Mesendoderm (in vitro differentiated cells): ENCODE measurements around the gene CLCN1.

Source experiments
- DNase-seq: peaks from one replicate; pipeline ENCODE4 v3.0.0; 2013
- H2AK5ac ChIP-seq: 2 replicates; pipeline ENCODE4 v1.6.1; 2013; ENCODE audit warnings: low read length, inconsistent platforms
- H2BK120ac ChIP-seq: 2 replicates; pipeline ENCODE4 v1.6.1; 2013; ENCODE audit warnings: low read depth, mild to moderate bottlenecking, low read length, moderate library complexity, mixed read lengths
- H2BK15ac ChIP-seq: replicated peaks from 2 replicates; pipeline ENCODE4 v1.6.1; 2013; ENCODE audit warnings: low read depth, mild to moderate bottlenecking, moderate library complexity
- H2BK5ac ChIP-seq: 2 replicates; pipeline ENCODE4 v1.6.1; 2013; ENCODE audit warnings: low read length, inconsistent platforms
- H3K18ac ChIP-seq: 2 replicates; pipeline ENCODE4 v1.6.1; 2013; ENCODE audit warnings: mild to moderate bottlenecking, low read length, mixed read lengths
- H3K23ac ChIP-seq: one replicate; pipeline ENCODE4 v1.6.1; 2013; ENCODE audit warnings: low read length
- H3K27ac ChIP-seq: 2 replicates; pipeline ENCODE4 v1.5.1; 2013; ENCODE audit warnings: low read depth, mild to moderate bottlenecking, inconsistent platforms, low read length, moderate library complexity
- H3K27me3 ChIP-seq: 2 replicates; pipeline ENCODE4 v1.6.1; 2013; ENCODE audit warnings: low read length, control low read depth, mild to moderate bottlenecking, inconsistent platforms; ENCODE audit not compliant: insufficient read depth, poor library complexity
- H3K36me3 ChIP-seq: 2 replicates; pipeline ENCODE4 v1.6.1; 2013; ENCODE audit warnings: low read length, inconsistent platforms; ENCODE audit not compliant: control insufficient read depth, insufficient read depth
- H3K4ac ChIP-seq: one replicate; pipeline ENCODE4 v1.6.1; 2013; ENCODE audit warnings: low read depth, mild to moderate bottlenecking, low read length, moderate library complexity
- H3K4me1 ChIP-seq: 2 replicates; pipeline ENCODE4 v1.6.1; 2013; ENCODE audit warnings: low read depth, low read length, inconsistent platforms; ENCODE audit not compliant: control insufficient read depth
- H3K4me2 ChIP-seq: 2 replicates; pipeline ENCODE4 v1.6.1; 2013; ENCODE audit warnings: low read length
- H3K4me3 ChIP-seq: 2 replicates; pipeline ENCODE4 v1.5.1; 2013; ENCODE audit warnings: mild to moderate bottlenecking, low read length
- H3K56ac ChIP-seq: one replicate; pipeline ENCODE4 v1.6.1; 2013; ENCODE audit warnings: low read length
- H3K79me1 ChIP-seq: 2 replicates; pipeline ENCODE4 v1.6.1; 2013; ENCODE audit warnings: low read length, inconsistent platforms
- H3K79me2 ChIP-seq: 2 replicates; pipeline ENCODE4 v1.6.1; 2013; ENCODE audit warnings: mild to moderate bottlenecking, low read length; ENCODE audit not compliant: control insufficient read depth, insufficient read depth
- H3K9ac ChIP-seq: 2 replicates; pipeline ENCODE4 v1.6.1; 2013; ENCODE audit warnings: low read length, inconsistent platforms
- H4K5ac ChIP-seq: one replicate; pipeline ENCODE4 v1.6.1; 2013; ENCODE audit warnings: low read length
- H4K8ac ChIP-seq: one replicate; pipeline ENCODE4 v1.6.1; 2013; ENCODE audit warnings: low read depth, mild to moderate bottlenecking, control low read depth, low read length, moderate library complexity
- WGBS: extraction: QIAGEN DNeasy Blood & Tissue Kit; methylation state at CpG from one replicate; pipeline ENCODE4 v1.1.7; 2013; ENCODE audit warnings: low lambda C conversion rate, missing lambda C conversion rate; ENCODE audit not compliant: insufficient coverage; ENCODE audit errors: extremely low coverage; 5-methylcytosine and 5-hydroxymethylcytosine counted together

Gene CLCN1

GRCh38 chr7:143375298-143376034 lies 59.6 kb downstream of the CLCN1 start:
- peaks cover 6% of the 10 kb centered on the region for H3K79me1 ChIP-seq

DNA sequence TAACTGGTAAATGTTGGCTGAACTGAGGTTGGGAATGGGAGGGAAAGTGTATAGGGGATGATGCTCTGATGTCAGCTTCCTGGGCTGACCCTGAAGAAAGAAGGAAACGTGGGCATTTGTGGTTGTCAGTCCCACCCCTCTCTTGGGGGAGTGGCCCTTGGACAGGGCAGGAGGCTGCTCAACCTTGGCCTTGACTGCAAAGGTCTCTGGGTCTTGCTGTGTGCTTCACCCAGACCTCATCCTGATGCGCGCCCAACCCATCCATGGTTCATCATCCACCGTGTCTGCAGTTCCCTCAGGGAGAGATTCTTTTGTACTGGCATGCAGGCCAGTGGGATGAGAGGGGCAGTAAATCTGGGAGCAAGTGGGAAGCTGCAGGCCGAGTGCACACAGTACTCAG lies 60.5 kb downstream of the CLCN1 start:
- no peak overlapping the region for H3K27ac ChIP-seq
- H3K56ac ChIP-seq, result no peak overlapping the region
- H3K4me1 ChIP-seq, result peaks cover 7% of the 10 kb centered on the region
- H3K79me2 ChIP-seq, result peaks cover 10% of the 10 kb centered on the region
- no peak overlapping the region for H2BK15ac ChIP-seq
- H2BK120ac ChIP-seq, result no peak overlapping the region
- H3K18ac ChIP-seq, result no peak overlapping the region
- H3K9ac ChIP-seq, result no peak overlapping the region
- no peak overlapping the region for H4K8ac ChIP-seq
- no peak overlapping the region for H2AK5ac ChIP-seq
- H3K23ac ChIP-seq, result no peak overlapping the region
- no peak overlapping the region for H3K4ac ChIP-seq
- WGBS, result no CpG with 5 or more reads among the region's 5 CpGs
- no peak overlapping the region for H4K5ac ChIP-seq
- no peaks in the 10 kb centered on the region for H3K27me3 ChIP-seq
- H3K4me3 ChIP-seq, result no peak overlapping the region
- H3K4me2 ChIP-seq, result no peak overlapping the region
- no peak overlapping the region for H2BK5ac ChIP-seq
- no peaks in the 10 kb centered on the region for H3K36me3 ChIP-seq
- peaks cover 6% of the 10 kb centered on the region for H3K79me1 ChIP-seq
- DNase-seq, result no peak

More at GRCh38 chr7:143375298-143376034, 59.6 kb downstream of the CLCN1 start:
- H3K56ac ChIP-seq, result peak overlapping the region; percentile 12
- WGBS, result no CpG with 5 or more reads among the region's 7 CpGs
- no peak overlapping the region for H4K8ac ChIP-seq
- H3K4me1 ChIP-seq, result peaks cover 7% of the 10 kb centered on the region
- H3K27ac ChIP-seq, result no peak overlapping the region
- no peak for DNase-seq
- H3K9ac ChIP-seq, result no peak overlapping the region
- peaks cover 9% of the 10 kb centered on the region for H3K79me2 ChIP-seq
- no peak overlapping the region for H4K5ac ChIP-seq
- H3K4me3 ChIP-seq, result no peak overlapping the region
- no peak overlapping the region for H3K4me2 ChIP-seq
- H3K27me3 ChIP-seq, result no peaks in the 10 kb centered on the region
- H3K4ac ChIP-seq, result no peak overlapping the region
- H2BK15ac ChIP-seq, result no peak overlapping the region
- no peak overlapping the region for H2BK120ac ChIP-seq
- H3K23ac ChIP-seq, result no peak overlapping the region
- H3K36me3 ChIP-seq, result no peaks in the 10 kb centered on the region
- H3K18ac ChIP-seq, result no peak overlapping the region
- no peak overlapping the region for H2AK5ac ChIP-seq
- no peak overlapping the region for H2BK5ac ChIP-seq

DNA sequence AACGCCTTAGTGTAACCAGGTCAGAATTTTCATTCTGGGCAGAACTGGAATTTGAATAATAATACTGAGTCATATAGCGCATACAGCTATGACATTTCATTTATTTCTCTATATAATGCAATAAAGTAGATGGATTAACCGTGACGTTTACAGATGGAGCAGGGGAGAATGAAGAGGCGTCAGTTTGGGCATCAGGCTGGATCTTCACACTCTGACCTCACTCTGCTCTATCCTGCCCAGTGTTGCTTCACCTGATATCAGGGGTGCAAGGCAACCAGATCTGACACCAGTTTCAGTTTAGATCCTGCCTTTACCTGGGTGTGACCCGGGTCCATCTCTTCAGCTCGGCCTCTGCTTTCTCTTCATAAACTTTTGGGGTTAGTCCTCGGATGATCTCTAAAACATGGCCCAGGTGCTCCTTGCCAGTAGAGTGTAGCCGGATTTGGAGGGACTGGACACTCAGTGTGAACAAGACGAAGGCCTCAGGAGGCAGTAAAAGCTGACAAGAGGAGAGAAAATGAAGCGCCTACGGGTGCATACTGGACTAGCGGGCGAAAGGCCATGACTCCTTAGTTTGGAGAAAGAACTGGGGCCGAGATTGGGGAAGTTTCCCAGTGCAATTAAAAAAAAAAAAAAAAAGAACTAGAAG lies 63.8 kb downstream of the CLCN1 start:
- no peak overlapping the region for H3K23ac ChIP-seq
- H4K5ac ChIP-seq, result peak overlapping the region; percentile 21
- peak overlapping the region; percentile 75 for H3K4me2 ChIP-seq
- no peak overlapping the region for H4K8ac ChIP-seq
- H2BK5ac ChIP-seq, result no peak overlapping the region
- H3K9ac ChIP-seq, result peak overlapping the region; percentile 80
- H3K79me2 ChIP-seq, result peaks cover 43% of the 10 kb centered on the region
- H3K36me3 ChIP-seq, result no peaks in the 10 kb centered on the region
- H3K79me1 ChIP-seq, result peaks cover 20% of the 10 kb centered on the region
- no peak overlapping the region for H3K27ac ChIP-seq
- no CpG with 5 or more reads among the region's 15 CpGs for WGBS
- H2BK120ac ChIP-seq, result no peak overlapping the region
- peak overlapping the region; percentile 66 for H3K4ac ChIP-seq
- peak overlapping the region; percentile 75 for H3K56ac ChIP-seq
- peak overlapping the region; percentile 65 for H3K18ac ChIP-seq
- no peak overlapping the region for H2AK5ac ChIP-seq
- peaks cover 20% of the 10 kb centered on the region for H3K4me1 ChIP-seq
- no peaks in the 10 kb centered on the region for H3K27me3 ChIP-seq
- no peak for DNase-seq
- H3K4me3 ChIP-seq, result peak overlapping the region; percentile 36
- no peak overlapping the region for H2BK15ac ChIP-seq

DNA sequence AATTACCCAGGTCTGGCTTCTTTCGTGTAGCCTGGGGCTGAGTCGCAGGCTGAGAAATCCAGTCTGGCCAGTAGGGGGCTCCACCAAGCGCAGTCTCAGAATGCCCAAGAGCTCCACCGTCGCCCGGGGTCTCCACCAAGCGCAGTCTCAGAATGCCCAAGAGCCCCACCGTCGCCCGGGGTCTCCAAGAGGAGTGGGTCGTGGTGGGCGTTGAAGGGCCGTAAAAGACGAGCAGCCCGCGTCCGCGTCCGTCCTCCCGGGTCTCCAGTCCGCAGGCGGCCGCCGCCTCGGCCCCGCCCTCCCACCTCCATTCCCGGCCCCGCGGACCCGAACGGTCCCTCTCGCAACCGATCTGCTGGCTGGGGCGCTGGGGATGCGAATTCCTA lies 64.3 kb downstream of the CLCN1 start:
- Histone ChIP-seq H3K27ac (peak overlapping the region; percentile 96), H3K18ac (peak overlapping the region; percentile 95), H3K4me1 (peaks cover 21% of the 10 kb centered on the region), H3K4me3 (peak overlapping the region; percentile 90), H3K23ac (peak overlapping the region; percentile 96), H3K79me2 (peaks cover 49% of the 10 kb centered on the region), H3K4ac (peak overlapping the region; percentile 100), H3K27me3 (no peaks in the 10 kb centered on the region), H4K5ac (no peak overlapping the region), H3K9ac (peak overlapping the region; percentile 97), H2BK120ac (peak overlapping the region; percentile 88), H2BK5ac (peak overlapping the region; percentile 95), H3K56ac (peak overlapping the region; percentile 97), H2AK5ac (no peak overlapping the region), H4K8ac (peak overlapping the region; percentile 43), H3K4me2 (peak overlapping the region; percentile 75), H3K36me3 (peaks cover 4% of the 10 kb centered on the region), H2BK15ac (peak overlapping the region; percentile 37), H3K79me1 (peaks cover 25% of the 10 kb centered on the region)
- no CpG with 5 or more reads among the region's 35 CpGs for WGBS
- DNase-seq, result peak; percentile 93

DNA sequence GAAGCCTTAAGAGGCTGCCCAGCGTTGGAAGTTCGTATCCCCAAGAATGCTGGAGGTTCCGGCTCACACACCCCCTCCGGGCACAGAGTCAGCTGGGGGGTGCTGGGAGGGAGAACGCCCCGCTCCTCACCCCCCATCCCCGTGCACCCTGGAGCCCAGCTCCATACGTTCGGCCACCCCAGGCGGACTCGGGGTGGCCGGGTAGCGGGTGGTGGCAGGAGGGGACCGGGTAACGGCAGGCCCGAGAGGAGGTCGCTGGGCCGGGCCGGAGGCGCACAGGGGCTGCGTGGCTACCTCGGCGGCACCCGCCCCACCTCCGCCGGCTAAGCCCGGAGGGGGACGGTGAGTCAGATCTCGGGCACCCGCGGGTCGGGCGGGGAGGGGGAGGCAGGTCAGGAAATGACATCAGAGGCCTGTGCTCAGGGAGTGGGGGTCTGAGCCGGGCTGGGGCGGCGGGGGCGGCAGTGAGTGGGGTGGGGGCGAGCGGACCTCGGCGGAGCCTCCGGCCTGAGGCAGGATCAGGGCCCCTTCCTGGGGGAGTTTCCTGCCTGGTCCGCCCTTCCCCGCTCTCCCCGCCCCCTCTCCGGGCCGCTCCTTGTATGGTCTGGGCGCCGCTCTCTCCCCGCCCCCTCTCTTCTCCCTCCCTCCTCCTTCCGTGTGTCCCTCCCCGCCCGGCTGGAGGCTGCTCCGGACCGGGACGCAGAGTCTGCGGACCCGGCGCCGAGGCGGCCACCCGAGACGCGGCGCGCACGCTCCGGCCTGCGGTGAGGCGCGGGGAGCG lies 64.9 kb downstream of the CLCN1 start, which contains the start of gene ZYX:
Gene ZYX, plus strand, starts transcription at position 700 of the 781 bp plus-strand sequence. CDS start 227 bp downstream, outside the sequence.
- Histone ChIP-seq H2AK5ac (no peak within 1 kb of the TSS), H3K27me3 (no peaks in the 10 kb centered on the region), H3K79me1 (peaks cover 28% of the 10 kb centered on the region), H4K8ac (peak within 1 kb of the TSS; percentile 77), H3K56ac (peak within 1 kb of the TSS; percentile 97), H3K4me1 (peaks cover 22% of the 10 kb centered on the region), H3K79me2 (peaks cover 53% of the 10 kb centered on the region), H3K4me3 (peak within 1 kb of the TSS; percentile 90), H3K9ac (peak within 1 kb of the TSS; percentile 97), H2BK120ac (peak within 1 kb of the TSS; percentile 88), H3K36me3 (peaks cover 6% of the 10 kb centered on the region), H3K4ac (peak within 1 kb of the TSS; percentile 100), H3K4me2 (peak within 1 kb of the TSS; percentile 84), H2BK5ac (peak within 1 kb of the TSS; percentile 95), H4K5ac (no peak within 1 kb of the TSS), H3K27ac (peak within 1 kb of the TSS; percentile 96), H3K23ac (peak within 1 kb of the TSS; percentile 96), H2BK15ac (peak within 1 kb of the TSS; percentile 37), H3K18ac (peak within 1 kb of the TSS; percentile 99)
- DNase-seq, result peak; percentile 98
- WGBS, result no CpG with 5 or more reads among the region's 72 CpGs
